Thoracic aorta (tissue), 2 donors: Measurements from ENCODE around the gene WDR20. TPM values are rescaled to one million over a fixed set of nuclear protein-coding genes. Genes with fewer than 3 reads are reported as not detected.
A peak's percentile ranks its signal among the peaks of the same experiment; 100 is the strongest.

ENCODE experiments used
- ATAC-seq: fragments of 150-250 bp; one replicate; pipeline ENCODE4 v1.8.0; 2017; ENCODE audit warnings: low read depth; ENCODE audit not compliant: insufficient number of reproducible peaks, low FRiP score
- DNase-seq: peaks from one replicate; pipeline ENCODE4 v3.0.0-alpha.2; 2020; ENCODE audit warnings: low spot score
- H3K27ac ChIP-seq, 2 donors: fragments of 200-600 bp; sonication (generic); 1 replicate in 1 of 2; 2 replicates in 1 of 2; pipeline ENCODE4 v1.5.1; 2016; ENCODE audit warnings: mild to moderate bottlenecking in 2 of 2, moderate library complexity in 2 of 2
- H3K27me3 ChIP-seq: fragments of 200-600 bp; sonication (generic); replicated peaks from 2 replicates; pipeline ENCODE4 v1.6.0; 2016; ENCODE audit warnings: mild to moderate bottlenecking; ENCODE audit not compliant: insufficient read depth
- H3K36me3 ChIP-seq: fragments of 200-600 bp; sonication (generic); one replicate; pipeline ENCODE4 v1.5.1; 2016
- H3K4me1 ChIP-seq, 2 donors: fragments of 200-600 bp; sonication (generic); 1 replicate in 1 of 2; 2 replicates in 1 of 2; pipeline versions ENCODE4 v1.5.1 to v1.6.0; 2016; ENCODE audit warnings: low read depth in 2 of 2, mild to moderate bottlenecking in 1 of 2; ENCODE audit not compliant: control insufficient read depth in 1 of 2
- H3K4me3 ChIP-seq: fragments of 200-600 bp; sonication (generic); 2 replicates; pipeline ENCODE4 v1.5.1; 2016; ENCODE audit warnings: mild to moderate bottlenecking
- H3K9me3 ChIP-seq: fragments of 200-600 bp; sonication (generic); 2 replicates; pipeline ENCODE4 v1.5.1; 2016
- CTCF ChIP-seq: fragments of 200-600 bp; sonication (generic); IDR thresholded peaks from one replicate; pipeline ENCODE4 v1.5.1; 2019; ENCODE audit warnings: antibody characterized with exemption
- total RNA-seq, 2 donors: library from RNA; depleted of rRNA; stranded (reverse); fragments of >200 nt; gene quantifications; one replicate each; pipeline versions ENCODE4 v1.1.0 to v1.2.3, GENCODE V29; 2016

Gene WDR20
- total RNA-seq: 10 to 100 TPM; 11.0 to 30.0 TPM

- H3K4me3 ChIP-seq: peak within 1 kb of the TSS; percentile 98
- H3K36me3 ChIP-seq: no peaks in the 10 kb centered on the region
- no peaks in the 10 kb centered on the region for H3K9me3 ChIP-seq
- H3K27me3 ChIP-seq: no peaks in the 10 kb centered on the region
- DNase-seq (peak; percentile 87), ATAC-seq (peak; percentile 96)
- H3K27ac ChIP-seq: peak within 1 kb of the TSS; percentile 70 to 78
- TF ChIP-seq CTCF: no peak
- peaks cover 6 to 11% of the 10 kb centered on the region in 2 donors for H3K4me1 ChIP-seq
Observed at GRCh38 chr14:102139286-102140026, at the start of gene WDR20. TSS of gene WDR20 (plus strand) at chr14:102139897. CDS start at chr14:102139924, 27 bp downstream.

GRCh38 chr14:102090713-102091112, 49.0 kb upstream of the WDR20 start:
- H3K36me3 ChIP-seq: peaks cover under 1% of the 10 kb centered on the region
- ATAC-seq: no peak
- H3K27me3 ChIP-seq: no peaks in the 10 kb centered on the region
- H3K9me3 ChIP-seq: no peaks in the 10 kb centered on the region
- H3K27ac ChIP-seq: no peak overlapping the region
- peaks cover 9 to 10% of the 10 kb centered on the region in 2 donors for H3K4me1 ChIP-seq
- no peak for TF ChIP-seq CTCF
- DNase-seq: no peak
- no peak overlapping the region for H3K4me3 ChIP-seq

GRCh38 chr14:102092806-102093205, 46.9 kb upstream of the WDR20 start:
- no peaks in the 10 kb centered on the region for H3K9me3 ChIP-seq
- no peak overlapping the region for H3K27ac ChIP-seq
- H3K36me3 ChIP-seq: no peaks in the 10 kb centered on the region
- H3K27me3 ChIP-seq: no peaks in the 10 kb centered on the region
- H3K4me3 ChIP-seq: no peak overlapping the region
- DNase-seq (no peak), ATAC-seq (no peak)
- peaks cover 8 to 14% of the 10 kb centered on the region in 2 donors for H3K4me1 ChIP-seq
- no peak for TF ChIP-seq CTCF

- Histone ChIP-seq H3K4me3 (no peak overlapping the region), H3K27me3 (no peaks in the 10 kb centered on the region), H3K27ac (no peak overlapping the region), H3K36me3 (no peaks in the 10 kb centered on the region), H3K4me1 (peaks cover 0 to 6% of the 10 kb centered on the region in 2 donors), H3K9me3 (no peaks in the 10 kb centered on the region)
- DNase-seq (no peak), ATAC-seq (no peak)
- no peak for TF ChIP-seq CTCF
Observed at GRCh38 chr14:102094101-102094500, 45.6 kb upstream of the WDR20 start.

- Histone ChIP-seq H3K27ac (no peak overlapping the region), H3K27me3 (no peaks in the 10 kb centered on the region), H3K9me3 (no peaks in the 10 kb centered on the region), H3K4me1 (peaks cover 0 to 6% of the 10 kb centered on the region in 2 donors), H3K36me3 (no peaks in the 10 kb centered on the region), H3K4me3 (no peak overlapping the region)
- DNase-seq (no peak), ATAC-seq (no peak)
- no peak for TF ChIP-seq CTCF
Observed at GRCh38 chr14:102095231-102095870, 44.3 kb upstream of the WDR20 start.
